Upper lobe of right lung (tissue), 1 donor: Measurements from ENCODE around the gene ACTN4. TPM values are rescaled to one million over a fixed set of nuclear protein-coding genes. Genes with fewer than 3 reads are reported as not detected.

Source experiments
- ATAC-seq: fragments of 200-7000 bp; cut with Tn5 transposase; one replicate; pipeline ENCODE4 v1.9.1; 2020; ENCODE audit warnings: mild to moderate bottlenecking, moderate library complexity
- DNase-seq: peaks from one replicate; pipeline ENCODE4 v3.0.0-alpha.2; 2020
- H3K27ac ChIP-seq: fragments of 200-600 bp; one replicate; pipeline ENCODE4 v1.8.0; 2022
- H3K27me3 ChIP-seq: fragments of 200-600 bp; one replicate; pipeline ENCODE4 v1.8.0; 2022; ENCODE audit warnings: mild to moderate bottlenecking
- H3K36me3 ChIP-seq: fragments of 200-600 bp; one replicate; pipeline ENCODE4 v1.8.0; 2022
- H3K4me1 ChIP-seq: fragments of 200-600 bp; one replicate; pipeline ENCODE4 v1.8.0; 2022
- H3K4me3 ChIP-seq: fragments of 200-600 bp; one replicate; pipeline ENCODE4 v1.8.0; 2022; ENCODE audit warnings: mild to moderate bottlenecking
- H3K9me3 ChIP-seq: fragments of 200-600 bp; one replicate; pipeline ENCODE4 v1.8.0; 2022
- intact Hi-C: fragments of 100-400 bp; cut with DNase I; formaldehyde crosslinking; loops from one replicate; pipeline ENCODE4 v1.11.0; 2022
- total RNA-seq: library from RNA; stranded (reverse); fragmentation: NEBNext Ultra II Directional; extraction: Animal tissue kit (Norgen Biotek cat#: 25700); gene quantifications from one replicate; pipeline ENCODE4 v1.2.1, GENCODE V29; 2021
- TF ChIP-seq, protein P1 (sequence below): fragments of 200-600 bp; IDR thresholded peaks from one replicate; pipeline ENCODE4 v1.8.0; 2022; ENCODE audit warnings: antibody characterized with exemption
- donor health status: DM: no; HTN: yes; CAD: no; lungs with severe emphysema.

The ACTN4 gene
- total RNA-seq, 1 donor from 2014 or later, result 565 TPM

DNA sequence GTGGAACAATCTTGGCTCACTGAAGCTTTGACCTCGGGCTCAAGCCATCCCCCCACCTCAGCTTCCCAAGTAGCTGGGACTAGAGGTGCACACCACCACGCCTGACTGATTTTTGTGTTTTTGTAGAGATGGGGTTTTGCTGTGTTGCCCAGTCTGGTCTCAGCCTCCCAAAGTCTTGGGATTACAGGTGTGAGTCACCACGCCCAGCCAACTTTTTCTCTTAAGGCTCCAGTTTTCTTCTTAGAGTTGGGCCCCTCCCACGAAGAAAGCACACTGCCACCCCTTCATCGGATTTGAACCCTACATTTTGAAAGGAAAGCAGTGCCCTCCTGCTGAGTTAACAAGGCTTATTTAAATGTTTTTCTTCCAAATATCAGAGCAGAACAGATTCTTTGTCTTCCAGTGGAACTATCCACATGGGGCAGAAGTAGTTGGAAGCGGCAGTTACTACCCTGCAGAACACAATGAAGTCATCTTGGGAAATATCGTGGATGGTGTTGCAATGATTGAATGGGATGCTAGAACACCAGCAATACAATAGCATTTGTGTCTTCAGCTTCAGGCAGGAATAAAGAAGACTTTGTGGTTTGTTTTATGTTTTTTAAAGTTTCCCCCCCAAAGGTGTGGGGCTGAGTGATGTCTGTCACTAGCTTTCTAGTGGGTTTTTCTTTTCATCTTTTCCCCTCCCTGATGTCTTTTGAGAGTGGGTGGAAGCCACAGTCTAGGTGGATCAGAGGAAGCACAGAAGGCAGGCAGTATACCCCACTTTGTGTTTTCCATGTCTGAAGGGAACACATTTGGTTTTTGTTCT is 8.9 kb downstream of the ACTN4 start:
- H3K4me1 ChIP-seq, result peaks cover 100% of the 10 kb centered on the region
- peaks cover 14% of the 10 kb centered on the region for H3K36me3 ChIP-seq
- H3K27me3 ChIP-seq, result no peaks in the 10 kb centered on the region
- TF ChIP-seq, protein P1, sequence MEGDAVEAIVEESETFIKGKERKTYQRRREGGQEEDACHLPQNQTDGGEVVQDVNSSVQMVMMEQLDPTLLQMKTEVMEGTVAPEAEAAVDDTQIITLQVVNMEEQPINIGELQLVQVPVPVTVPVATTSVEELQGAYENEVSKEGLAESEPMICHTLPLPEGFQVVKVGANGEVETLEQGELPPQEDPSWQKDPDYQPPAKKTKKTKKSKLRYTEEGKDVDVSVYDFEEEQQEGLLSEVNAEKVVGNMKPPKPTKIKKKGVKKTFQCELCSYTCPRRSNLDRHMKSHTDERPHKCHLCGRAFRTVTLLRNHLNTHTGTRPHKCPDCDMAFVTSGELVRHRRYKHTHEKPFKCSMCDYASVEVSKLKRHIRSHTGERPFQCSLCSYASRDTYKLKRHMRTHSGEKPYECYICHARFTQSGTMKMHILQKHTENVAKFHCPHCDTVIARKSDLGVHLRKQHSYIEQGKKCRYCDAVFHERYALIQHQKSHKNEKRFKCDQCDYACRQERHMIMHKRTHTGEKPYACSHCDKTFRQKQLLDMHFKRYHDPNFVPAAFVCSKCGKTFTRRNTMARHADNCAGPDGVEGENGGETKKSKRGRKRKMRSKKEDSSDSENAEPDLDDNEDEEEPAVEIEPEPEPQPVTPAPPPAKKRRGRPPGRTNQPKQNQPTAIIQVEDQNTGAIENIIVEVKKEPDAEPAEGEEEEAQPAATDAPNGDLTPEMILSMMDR, result no peak
- intact Hi-C loops, result loop anchor here (10.0 kb wide), 1 partner anchor 48 kb away; no protein-coding TSS in a partner anchor
- H3K27ac ChIP-seq, result peak overlapping the region; percentile 90
- DNase-seq (no peak), ATAC-seq (no peak)
- H3K9me3 ChIP-seq, result no peaks in the 10 kb centered on the region
- no peak overlapping the region for H3K4me3 ChIP-seq

DNA sequence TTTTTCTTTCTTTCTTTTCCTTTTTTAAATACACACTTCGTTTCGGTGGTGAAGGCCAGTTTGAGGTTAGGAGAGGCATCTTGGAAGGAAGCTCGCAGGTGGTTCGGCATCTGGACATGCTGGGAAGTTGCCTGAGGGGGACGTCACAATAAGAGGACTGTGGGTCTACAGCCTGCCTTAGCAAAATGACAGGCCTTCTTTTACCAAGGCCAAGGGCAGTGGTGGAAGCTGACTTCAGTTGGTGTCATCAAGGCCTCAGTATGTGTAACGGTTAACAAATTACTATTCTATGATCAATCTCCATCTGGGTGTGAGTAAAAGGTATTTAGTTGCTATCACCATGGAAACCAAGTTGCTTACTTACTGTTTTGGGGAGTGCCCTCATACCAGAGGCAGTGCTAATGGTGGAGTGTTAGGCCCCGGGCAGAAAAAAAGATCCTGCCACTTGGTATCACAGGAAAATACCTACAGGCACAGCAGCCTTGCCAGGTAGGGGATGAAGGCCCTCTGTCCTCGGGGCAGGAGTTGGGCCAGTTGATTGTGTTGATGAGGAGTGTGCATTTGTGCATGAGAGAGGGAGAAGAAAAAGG is 10.3 kb downstream of the ACTN4 start:
- ATAC-seq (no peak), DNase-seq (no peak)
- Histone ChIP-seq H3K27me3 (no peaks in the 10 kb centered on the region), H3K36me3 (peaks cover 14% of the 10 kb centered on the region), H3K4me3 (no peak overlapping the region), H3K4me1 (peaks cover 100% of the 10 kb centered on the region), H3K27ac (peak overlapping the region; percentile 90), H3K9me3 (no peaks in the 10 kb centered on the region)
- intact Hi-C loops, result loop anchor here (10.0 kb wide), 1 partner anchor 47 kb away; no protein-coding TSS in a partner anchor
- TF ChIP-seq, protein P1, result no peak

DNA sequence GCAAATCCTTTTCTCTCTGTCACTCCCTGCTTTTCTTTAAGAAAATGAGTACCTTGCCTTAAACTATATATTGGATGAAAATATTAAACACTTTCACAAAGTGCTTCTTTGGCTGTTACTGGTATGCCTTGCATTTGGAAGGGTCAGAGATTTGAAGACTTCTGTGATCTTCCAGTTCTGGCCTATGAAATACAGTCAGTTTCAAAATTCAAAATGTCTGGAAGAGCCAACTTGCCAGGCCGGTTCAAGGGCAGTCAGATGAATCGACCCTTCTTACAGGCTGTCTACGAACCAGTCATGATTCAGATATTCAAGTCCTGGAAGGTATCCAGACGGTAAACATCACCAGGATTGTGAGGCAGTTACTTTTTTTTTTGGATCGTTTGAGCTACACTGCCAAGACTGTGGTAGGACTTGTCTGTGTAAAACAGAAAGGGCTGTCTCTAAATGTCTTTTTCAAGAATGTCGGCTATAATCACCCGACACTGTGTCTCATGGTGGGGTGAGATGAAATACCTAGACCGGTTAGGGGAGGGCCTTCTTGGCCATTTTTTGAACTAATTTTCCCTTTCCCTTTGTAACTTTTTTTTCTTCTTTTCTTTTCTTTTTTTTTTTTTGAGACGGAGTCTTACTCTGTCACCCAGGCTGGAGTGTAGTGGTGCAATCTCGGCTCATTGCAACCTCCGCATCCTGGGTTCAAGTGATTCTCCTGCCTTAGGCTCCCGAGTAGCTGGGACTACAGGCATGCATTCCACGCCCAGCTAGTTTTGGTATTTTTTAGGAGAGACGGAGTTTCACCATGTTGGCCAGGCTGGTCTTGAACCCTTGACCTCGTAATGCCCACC is 11.2 kb downstream of the ACTN4 start:
- no peaks in the 10 kb centered on the region for H3K9me3 ChIP-seq
- peak overlapping the region; percentile 90 for H3K27ac ChIP-seq
- no peaks in the 10 kb centered on the region for H3K27me3 ChIP-seq
- peaks cover 100% of the 10 kb centered on the region for H3K4me1 ChIP-seq
- TF ChIP-seq, protein P1, result no peak
- DNase-seq, result no peak
- peak overlapping the region; percentile 12 for H3K4me3 ChIP-seq
- peak; percentile 78 for ATAC-seq
- H3K36me3 ChIP-seq, result peaks cover 14% of the 10 kb centered on the region
- intact Hi-C loops, result loop anchor here (10.0 kb wide), 1 partner anchor 46 kb away; no protein-coding TSS in a partner anchor

DNA sequence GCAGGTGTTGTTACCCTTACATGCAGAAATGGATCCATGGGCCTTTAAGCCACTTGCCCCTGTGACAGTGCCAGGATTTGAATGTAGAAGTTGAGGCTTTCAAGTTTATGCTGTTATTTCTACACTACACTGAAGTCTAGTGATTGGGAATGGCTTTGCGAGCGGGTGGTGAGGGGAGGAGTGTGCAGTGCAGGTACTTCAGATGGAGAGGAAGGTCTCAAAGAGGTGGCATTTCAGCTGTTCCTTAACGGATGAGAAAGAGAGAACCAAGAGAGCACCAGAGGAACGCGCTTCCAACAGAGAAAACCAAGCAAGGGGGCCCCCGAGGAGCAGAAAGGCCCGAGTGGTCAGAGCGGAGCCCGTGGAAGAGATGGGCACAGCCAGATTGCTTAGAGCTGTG is 13.3 kb downstream of the ACTN4 start:
- ATAC-seq, result no peak

DNA sequence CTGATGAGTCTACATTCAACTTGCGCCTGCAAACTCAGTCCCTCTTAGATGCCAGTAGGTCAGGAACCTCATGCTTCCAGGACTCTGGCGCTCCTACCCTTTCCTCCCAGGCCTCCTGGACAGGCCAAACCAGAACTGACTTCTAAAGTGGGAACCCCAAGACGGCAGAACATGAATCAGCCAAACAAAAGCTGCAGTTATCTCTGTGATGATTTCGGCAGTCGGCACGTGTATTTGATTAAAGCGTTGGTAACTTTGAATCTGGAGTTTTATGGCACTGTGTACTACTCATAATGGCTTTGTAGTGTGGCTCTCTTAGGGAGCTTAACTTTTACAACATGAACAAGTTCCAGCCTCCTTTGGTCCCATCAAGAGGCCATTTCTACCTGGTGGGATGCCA is 13.7 kb downstream of the ACTN4 start:
- Histone ChIP-seq H3K27ac (peak overlapping the region; percentile 90), H3K4me3 (no peak overlapping the region), H3K36me3 (peaks cover 14% of the 10 kb centered on the region), H3K9me3 (no peaks in the 10 kb centered on the region), H3K27me3 (no peaks in the 10 kb centered on the region), H3K4me1 (peaks cover 100% of the 10 kb centered on the region)
- TF ChIP-seq, protein P1, result no peak
- ATAC-seq (no peak), DNase-seq (no peak)
- intact Hi-C loops, result no loop called here

More for the DNA sequence above, 13.3 kb downstream of the ACTN4 start:
- DNase-seq, result no peak
- Histone ChIP-seq H3K27ac (peak overlapping the region; percentile 90), H3K9me3 (no peaks in the 10 kb centered on the region), H3K4me3 (no peak overlapping the region), H3K27me3 (no peaks in the 10 kb centered on the region), H3K4me1 (peaks cover 100% of the 10 kb centered on the region), H3K36me3 (peaks cover 14% of the 10 kb centered on the region)
- intact Hi-C loops, result no loop called here
- TF ChIP-seq, protein P1, result no peak
